H1 (cell line): ENCODE data around the gene BCAR1. TPM values are rescaled to one million over a fixed set of nuclear protein-coding genes. Genes with fewer than 3 reads are reported as not detected.

Experiments
- ATF2 ChIP-seq: IDR thresholded peaks from 2 replicates; pipeline ENCODE4 v1.6.1; 2012; ENCODE audit warnings: low read length, inconsistent platforms
- CBX8 ChIP-seq: fragments of 300-800, 300-1000 bp; sonication (generic); IDR thresholded peaks from 2 replicates; pipeline ENCODE4 v1.7.1; 2016; ENCODE audit warnings: low read depth, low read length, borderline replicate concordance
- CHD1 ChIP-seq: IDR thresholded peaks from 2 replicates; pipeline ENCODE4 v1.6.1; 2012; ENCODE audit warnings: low read depth, low read length, improper control_type of control experiment
- CHD2 ChIP-seq: IDR thresholded peaks from 2 replicates; pipeline ENCODE4 v1.6.1; 2012; ENCODE audit warnings: low read length, improper control_type of control experiment
- CTBP2 ChIP-seq: IDR thresholded peaks from 2 replicates; pipeline ENCODE4 v1.7.0; 2011; ENCODE audit warnings: borderline replicate concordance, mild to moderate bottlenecking, moderate library complexity, mixed read lengths, low read length; ENCODE audit not compliant: insufficient read depth, insufficient read length
- EP300 ChIP-seq, 2 experiments: IDR thresholded peaks; 1 replicate in 1 of 2; 2 replicates in 1 of 2; pipeline ENCODE4 v1.6.1; 2011 to 2012; ENCODE audit warnings: low read depth in 2 of 2, low read length in 2 of 2, mild to moderate bottlenecking in 2 of 2, borderline replicate concordance in 1 of 2, inconsistent platforms in 1 of 2, moderate library complexity in 1 of 2
- FOSL1 ChIP-seq: IDR thresholded peaks from 2 replicates; pipeline ENCODE4 v1.6.1; 2011; ENCODE audit warnings: mild to moderate bottlenecking, low read depth, low read length, moderate library complexity; ENCODE audit not compliant: insufficient read depth
- GABPA ChIP-seq: IDR thresholded peaks from 2 replicates; pipeline ENCODE4 v1.6.1; 2011; ENCODE audit warnings: mild to moderate bottlenecking, low read length, moderate library complexity, borderline replicate concordance; ENCODE audit not compliant: insufficient read depth
- HDAC6 ChIP-seq: IDR thresholded peaks from one replicate; pipeline ENCODE4 v1.7.1; 2012; ENCODE audit warnings: low read depth, mild to moderate bottlenecking, inconsistent platforms, low read length, moderate library complexity
- PHF8 ChIP-seq: fragments of 200-600 bp; sonication (generic); conservative IDR thresholded peaks from 2 replicates; pipeline ENCODE4 v1.7.1; 2012; ENCODE audit warnings: low read depth, mild to moderate bottlenecking, inconsistent platforms, low read length, moderate library complexity
- POLR2AphosphoS5 ChIP-seq: IDR thresholded peaks from 2 replicates; pipeline ENCODE4 v1.6.1; 2011; ENCODE audit warnings: low read depth, low read length
- RAD21 ChIP-seq, 2 experiments: IDR thresholded peaks in 1 of 2; conservative IDR thresholded peaks in 1 of 2; 2 replicates each; pipeline ENCODE4 v1.6.1; 2011; ENCODE audit warnings: low read depth in 2 of 2, low read length in 2 of 2, improper control_type of control experiment in 1 of 2, inconsistent platforms in 1 of 2, mild to moderate bottlenecking in 1 of 2, moderate library complexity in 1 of 2
- RFX5 ChIP-seq: IDR thresholded peaks from 2 replicates; pipeline ENCODE4 v1.6.1; 2011; ENCODE audit warnings: low read depth, low read length, improper control_type of control experiment, borderline replicate concordance
- RNF2 ChIP-seq: fragments of 200-900, 300-1000 bp; sonication (generic); IDR thresholded peaks from 2 replicates; pipeline ENCODE4 v1.7.1; 2016; ENCODE audit warnings: borderline replicate concordance, low read depth, mild to moderate bottlenecking, antibody characterized with exemption, low read length; ENCODE audit not compliant: poor library complexity, severe bottlenecking; ENCODE audit errors: missing control alignments
- SIN3A ChIP-seq, 2 experiments: IDR thresholded peaks in 1 of 2; conservative IDR thresholded peaks in 1 of 2; 2 replicates each; pipeline ENCODE4 v1.6.1; 2011 to 2012; ENCODE audit warnings: low read length in 2 of 2, improper control_type of control experiment in 1 of 2, low read depth in 1 of 2, mild to moderate bottlenecking in 1 of 2
- SIRT6 ChIP-seq: IDR thresholded peaks from one replicate; pipeline ENCODE4 v1.7.1; 2012; ENCODE audit warnings: low read length, inconsistent platforms
- SIX5 ChIP-seq: IDR thresholded peaks from 2 replicates; pipeline ENCODE4 v1.6.1; 2011; ENCODE audit warnings: mild to moderate bottlenecking, low read depth, low read length
- TAF1 ChIP-seq: IDR thresholded peaks from 2 replicates; pipeline ENCODE4 v1.6.1; 2011; ENCODE audit warnings: mild to moderate bottlenecking, low read depth, low read length
- TCF12 ChIP-seq: IDR thresholded peaks from 2 replicates; pipeline ENCODE4 v1.6.1; 2011; ENCODE audit warnings: low read depth, mild to moderate bottlenecking, low read length
- ZNF274 ChIP-seq: IDR thresholded peaks from 2 replicates; pipeline ENCODE4 v1.7.0; 2012; ENCODE audit warnings: low read length, borderline replicate concordance; ENCODE audit errors: extremely low read depth
- polyA plus RNA-seq, 7 experiments: library from polyadenylated mRNA; depleted of rRNA in 3 of 7; stranded (reverse) in 5 of 7; unstranded in 2 of 7; fragments of >200 nt in 5 of 7; fragments of 200-250 nt in 2 of 7; gene quantifications; 1 replicate in 5 of 7; 2 replicates in 1 of 7; 4 replicates in 1 of 7; pipeline versions ENCODE4 v1.2.1 to v1.2.3, GENCODE V29; 2011 to 2013; ENCODE audit warnings: missing spikeins in 2 of 7, mixed read lengths in 2 of 7
- total RNA-seq: library from RNA; stranded (reverse); fragmentation: NEBNext Ultra II Directional; extraction: Animal tissue kit (Norgen Biotek cat#: 25700); gene quantifications from 2 replicates; pipeline ENCODE4 v1.2.1, GENCODE V29; 2021

Gene BCAR1
- total and polyA plus RNA-seq, 2 of the 8 experiments (the other 6 are each of a cell fraction or from before 2014, with no cell fraction given): 59.8 to 105 TPM

GRCh38 chr16:75252946-75253911 lies 1.8 kb upstream of the BCAR1 start (continued):
- TF ChIP-seq RAD21 (IDR thresholded peaks at IDR 0.05 in 1 of 2, conservative IDR thresholded peaks at IDR 0.05 in 1 of 2; ENCODE audit: low read depth in 2 of 2, low read length in 2 of 2) (peak in 1 of 2 experiments; percentile 15; a peak in 1 of 4 replicates), GABPA (no peak; the same call in 1 of the 2 replicates), ATF2 (0 out of 2 replicates have a peak, but pooled peaks have one; percentile 4), FOSL1 (no peak), CBX8 (no peak), ZNF274 (no peak), CHD2 (no peak), SIRT6 (no peak), CTBP2 (peak; percentile 78), PHF8 (no peak), SIX5 (no peak), RFX5 (no peak), RNF2 (no peak), TAF1 (peak; percentile 55; the same call in 1 of the 2 replicates), TCF12 (0 out of 2 replicates have a peak, but pooled peaks have one; percentile 28), SIN3A (conservative IDR thresholded peaks at IDR 0.05 in 1 of 2, IDR thresholded peaks at IDR 0.05 in 1 of 2; ENCODE audit: low read depth in 1 of 2, low read length in 2 of 2) (no peak), EP300 (IDR thresholded peaks at IDR 0.05; ENCODE audit: borderline replicate concordance in 1 of 2, low read depth in 2 of 2, low read length in 2 of 2) (peak in 1 of 2 experiments; percentile 84; a peak in 1 of 3 replicates), CHD1 (no peak), HDAC6 (no peak), POLR2AphosphoS5 (peak; percentile 67; the same call in 1 of the 2 replicates)
